Stimulated activated CD4-positive, alpha-beta T cell treated with anti-CD3 and anti-CD28 coated beads, Interleukin-12 subunit alpha, Interleukin-12 subunit beta, amount 100 ng/mL, for 48 hours (primary cell): Measurements from ENCODE around the gene PRADC1.

ENCODE experiments used
- DNase-seq, 3 donors: peaks; one replicate each; pipeline ENCODE4 v3.0.0-alpha.2; 2020; ENCODE audit warnings: low read depth in 2 of 3, low spot score in 1 of 3

The PRADC1 gene

GRCh38 chr2:73238149-73238548 lies 5.1 kb upstream of the PRADC1 start:
- no peak for DNase-seq

- DNase-seq: no peak
These were observed 4.1 kb upstream of the PRADC1 start for GRCh38 chr2:73237168-73237567.

- DNase-seq: no peak
These were observed 2.4 kb upstream of the PRADC1 start for GRCh38 chr2:73235315-73236028.

GRCh38 chr2:73233932-73234832 lies 1.1 kb upstream of the PRADC1 start, which contains the start of gene CCT7:
Gene CCT7 (plus strand): TSS chr2:73234308. CDS start chr2:73234379, 71 bp downstream.
- DNase-seq: peak; percentile 75 to 81 (median 76)

GRCh38 chr2:73232403-73233153 lies 461 bp downstream of the PRADC1 start:
- peak in 1 of 3 donors; percentile 21 for DNase-seq

- DNase-seq: no peak
These were observed 4.4 kb downstream of the PRADC1 start for GRCh38 chr2:73228631-73229030.

GRCh38 chr2:73227086-73227485 lies 6.0 kb downstream of the PRADC1 start:
- DNase-seq: no peak

GRCh38 chr2:73225513-73226360 lies 7.3 kb downstream of the PRADC1 start:
- DNase-seq: no peak

GRCh38 chr2:73223821-73224220 lies 9.2 kb downstream of the PRADC1 start:
- no peak for DNase-seq

- DNase-seq: no peak
These were observed 14.7 kb downstream of the PRADC1 start for GRCh38 chr2:73218298-73218697.

- no peak for DNase-seq
These were observed 15.2 kb downstream of the PRADC1 start for GRCh38 chr2:73217826-73218225.

- DNase-seq: no peak
These were observed 15.9 kb downstream of the PRADC1 start for GRCh38 chr2:73217160-73217559.

GRCh38 chr2:73215254-73215653 lies 17.8 kb downstream of the PRADC1 start:
- DNase-seq: no peak

- peak; percentile 87 to 95 (median 89) for DNase-seq
These were observed 18.7 kb downstream of the PRADC1 start, which contains the start of gene SMYD5 for GRCh38 chr2:73214120-73215035. Gene SMYD5 (plus strand): TSS chr2:73214245. CDS start chr2:73214267, 22 bp downstream.

- DNase-seq: peak; percentile 55 to 74 (median 60)
These were observed 20.4 kb downstream of the PRADC1 start for GRCh38 chr2:73212448-73213176.

- DNase-seq: no peak
These were observed 21.0 kb downstream of the PRADC1 start for GRCh38 chr2:73212098-73212447.

- DNase-seq: no peak
These were observed 22.3 kb downstream of the PRADC1 start for GRCh38 chr2:73210696-73211095.

GRCh38 chr2:73210019-73210418 lies 23.0 kb downstream of the PRADC1 start:
- DNase-seq: no peak

GRCh38 chr2:73208258-73208657 lies 24.8 kb downstream of the PRADC1 start:
- DNase-seq: no peak
